ENCODE results near the gene MIEF2.

DNA sequence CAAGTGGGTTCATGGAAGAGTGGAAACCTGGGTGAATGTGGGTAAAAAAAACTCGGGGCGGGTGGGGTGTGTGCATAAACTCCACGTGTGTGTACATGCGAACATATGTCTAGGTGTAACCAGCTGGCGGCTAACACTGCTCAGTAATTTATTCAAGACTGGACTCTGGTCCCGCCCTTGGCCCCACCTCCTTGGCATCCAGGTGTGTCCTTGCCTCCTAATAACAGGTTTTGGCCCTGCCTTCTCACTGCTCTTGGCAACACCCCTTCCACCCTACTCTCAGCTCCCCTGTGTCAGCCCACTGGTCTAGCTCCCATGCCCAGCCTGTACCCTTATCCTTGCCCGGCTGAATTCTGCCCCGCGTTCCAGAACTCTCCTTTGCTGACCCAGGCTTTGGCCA lies 10.2 kb upstream of the MIEF2 start:
- TF ChIP-seq CTCF (IDR thresholded peaks at IDR 0.05) (no peak), EZH2 (IDR thresholded peaks at IDR 0.05; ENCODE audit: borderline replicate concordance, insufficient read depth, low read depth, low read length, poor library complexity, severe bottlenecking) (no peak)

All from B cell (primary cell).